Nephron (organoid): ENCODE measurements around the gene CCDC3.

ENCODE experiments used
- H3K27ac Mint-ChIP-seq, 3 experiments: 2 replicates each; pipeline ENCODE4 v1.8.0; 2020; ENCODE audit warnings: mixed read lengths in 3 of 3, mild to moderate bottlenecking in 2 of 3, moderate library complexity in 1 of 3
- H3K27me3 Mint-ChIP-seq: 2 replicates; pipeline ENCODE4 v1.8.0; 2021; ENCODE audit warnings: low read depth, mild to moderate bottlenecking, moderate library complexity, mixed read lengths
- H3K36me3 Mint-ChIP-seq: 2 replicates; pipeline ENCODE4 v1.8.0; 2020; ENCODE audit warnings: low read depth, mixed read lengths
- H3K4me1 Mint-ChIP-seq: 2 replicates; pipeline ENCODE4 v1.8.0; 2020; ENCODE audit warnings: mixed read lengths
- H3K4me3 Mint-ChIP-seq, 3 experiments: 2 replicates each; pipeline ENCODE4 v1.8.0; 2020; ENCODE audit warnings: mild to moderate bottlenecking in 3 of 3, mixed read lengths in 3 of 3, moderate library complexity in 2 of 3
- H3K9me3 Mint-ChIP-seq: 2 replicates; pipeline ENCODE4 v1.8.0; 2020; ENCODE audit warnings: mixed read lengths
- CTCF ChIP-seq, 3 experiments: fragments of 200-600 bp; sonication (generic); IDR thresholded peaks; one replicate each; pipeline ENCODE4 v1.5.0; 2021; ENCODE audit warnings: antibody characterized with exemption in 3 of 3; ENCODE audit not compliant: unreplicated experiment in 3 of 3

The CCDC3 gene

GRCh38 chr10:12960334-12960898, 41.1 kb downstream of the CCDC3 start:
- peaks cover 11% of the 10 kb centered on the region for H3K9me3 Mint-ChIP-seq
- no peaks in the 10 kb centered on the region for H3K27me3 Mint-ChIP-seq
- peak overlapping the region; percentile 54 to 91 (median 89) for H3K27ac Mint-ChIP-seq
- H3K4me1 Mint-ChIP-seq, result peaks cover 48% of the 10 kb centered on the region
- peak overlapping the region; percentile 1 to 42 (median 38) for H3K4me3 Mint-ChIP-seq
- no peak for TF ChIP-seq CTCF (IDR thresholded peaks at IDR 0.05; ENCODE audit: unreplicated experiment in 3 of 3)
- no peaks in the 10 kb centered on the region for H3K36me3 Mint-ChIP-seq

- peaks cover 21% of the 10 kb centered on the region for H3K9me3 Mint-ChIP-seq
- no peak for TF ChIP-seq CTCF (IDR thresholded peaks at IDR 0.05; ENCODE audit: unreplicated experiment in 3 of 3)
- no peak overlapping the region for H3K4me3 Mint-ChIP-seq
- H3K4me1 Mint-ChIP-seq, result peaks cover 37% of the 10 kb centered on the region
- no peak overlapping the region for H3K27ac Mint-ChIP-seq
- H3K27me3 Mint-ChIP-seq, result no peaks in the 10 kb centered on the region
- no peaks in the 10 kb centered on the region for H3K36me3 Mint-ChIP-seq
These were observed 42.9 kb downstream of the CCDC3 start for GRCh38 chr10:12958546-12959110.

GRCh38 chr10:12957081-12957480, 44.4 kb downstream of the CCDC3 start:
- Mint-ChIP-seq H3K4me3 (no peak overlapping the region), H3K36me3 (peaks cover 14% of the 10 kb centered on the region), H3K27me3 (no peaks in the 10 kb centered on the region), H3K4me1 (peaks cover 23% of the 10 kb centered on the region), H3K27ac (peak overlapping the region in 1 of 3 experiments; percentile 60), H3K9me3 (peaks cover 36% of the 10 kb centered on the region)
- no peak for TF ChIP-seq CTCF (IDR thresholded peaks at IDR 0.05; ENCODE audit: unreplicated experiment in 3 of 3)

- H3K27ac Mint-ChIP-seq, result no peak overlapping the region
- H3K4me1 Mint-ChIP-seq, result peaks cover 1% of the 10 kb centered on the region
These were observed 46.6 kb downstream of the CCDC3 start for GRCh38 chr10:12954866-12955265.

GRCh38 chr10:12950583-12951128, 50.9 kb downstream of the CCDC3 start:
- peaks cover 29% of the 10 kb centered on the region for H3K9me3 Mint-ChIP-seq
- no peaks in the 10 kb centered on the region for H3K27me3 Mint-ChIP-seq
- H3K36me3 Mint-ChIP-seq, result peaks cover 16% of the 10 kb centered on the region
- H3K4me1 Mint-ChIP-seq, result peaks cover 15% of the 10 kb centered on the region
- no peak for TF ChIP-seq CTCF (IDR thresholded peaks at IDR 0.05; ENCODE audit: unreplicated experiment in 3 of 3)
- H3K27ac Mint-ChIP-seq, result no peak overlapping the region
- no peak overlapping the region for H3K4me3 Mint-ChIP-seq

More at GRCh38 chr10:12954866-12955265, 46.6 kb downstream of the CCDC3 start:
- no peaks in the 10 kb centered on the region for H3K27me3 Mint-ChIP-seq
- H3K4me3 Mint-ChIP-seq, result no peak overlapping the region
- peaks cover 16% of the 10 kb centered on the region for H3K36me3 Mint-ChIP-seq
- H3K9me3 Mint-ChIP-seq, result peaks cover 40% of the 10 kb centered on the region
- TF ChIP-seq CTCF (IDR thresholded peaks at IDR 0.05; ENCODE audit: unreplicated experiment in 3 of 3), result no peak

- H3K27ac Mint-ChIP-seq, result no peak overlapping the region
- peaks cover 21% of the 10 kb centered on the region for H3K9me3 Mint-ChIP-seq
- H3K27me3 Mint-ChIP-seq, result no peaks in the 10 kb centered on the region
- no peak overlapping the region for H3K4me3 Mint-ChIP-seq
- H3K36me3 Mint-ChIP-seq, result peaks cover 16% of the 10 kb centered on the region
- TF ChIP-seq CTCF (IDR thresholded peaks at IDR 0.05; ENCODE audit: unreplicated experiment in 3 of 3), result no peak
- peaks cover 16% of the 10 kb centered on the region for H3K4me1 Mint-ChIP-seq
These were observed 52.3 kb downstream of the CCDC3 start for GRCh38 chr10:12949248-12949647.
